ENCODE results near the gene MLLT6. TPM values are rescaled to one million over a fixed set of nuclear protein-coding genes. Genes with fewer than 3 reads are reported as not detected.
A peak's percentile ranks its signal among the peaks of the same experiment; 100 is the strongest.

Gene MLLT6
- total and polyA plus RNA-seq, 10 of the 15 experiments (the other 5 are each of a cell fraction or from before 2014, with no cell fraction given) = 4.8 to 105 (median 36.3) TPM

DNA sequence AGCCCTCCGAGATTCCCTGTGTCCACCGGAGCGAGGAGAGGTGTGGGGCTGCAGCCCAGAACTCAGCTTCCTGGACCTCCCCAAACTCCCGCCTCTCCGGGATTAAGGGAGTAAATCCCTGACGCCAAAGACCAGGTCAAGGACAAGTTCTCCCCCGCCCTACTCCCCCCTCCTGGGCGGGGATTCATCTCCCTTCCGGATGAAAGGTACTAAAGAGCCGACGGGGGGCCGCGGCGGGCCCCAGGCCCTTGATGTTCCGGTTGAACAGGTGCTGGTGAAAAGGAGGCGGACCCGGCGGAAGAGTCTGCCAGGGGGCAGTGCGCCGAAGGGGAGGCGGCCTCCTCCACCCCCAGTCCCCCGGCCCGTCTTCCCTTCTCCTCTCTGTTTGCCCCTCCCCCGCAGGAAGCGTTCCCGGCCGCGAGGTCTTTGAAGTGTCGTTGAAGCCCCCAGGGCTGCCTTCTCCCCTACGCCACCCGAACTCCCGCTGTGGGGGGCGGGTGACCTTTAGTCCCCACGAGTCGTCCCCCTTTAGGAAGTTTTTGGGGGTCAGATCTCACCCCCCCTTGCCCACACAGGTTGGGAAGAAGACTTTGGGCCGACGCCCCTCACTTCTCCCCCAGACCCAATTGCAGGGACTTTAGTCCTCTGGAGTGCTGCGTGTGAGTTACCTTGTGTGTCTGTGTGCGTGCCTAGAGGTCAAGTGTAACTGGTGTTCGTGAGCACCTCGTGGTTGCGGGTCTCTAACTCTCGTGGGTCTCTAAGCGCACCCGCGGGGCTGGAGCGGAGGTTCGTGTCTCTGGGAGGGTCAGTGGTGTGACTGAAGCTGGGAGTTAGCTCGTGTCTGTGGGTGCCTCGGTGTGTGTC, 1.1 kb upstream of the MLLT6 start (continued):
- TF ChIP-seq ZBTB4 (CRISPR knock-in tag; IDR thresholded peaks at IDR 0.05) (no peak), SRF (IDR thresholded peaks at IDR 0.05; ENCODE audit: low read depth in 2 of 2, low read length in 2 of 2) (0 out of 4 replicates have a peak, but pooled peaks of 1 of the 2 experiments have one; percentile 21), CREB1 (IDR thresholded peaks at IDR 0.05; ENCODE audit: low read depth) (no peak), TCF3 (IDR thresholded peaks at IDR 0.05; ENCODE audit: borderline replicate concordance, insufficient read depth, low read depth, low read length) (0 out of 2 replicates have a peak, but pooled peaks have one; percentile 44), HDAC6 (IDR thresholded peaks at IDR 0.05; ENCODE audit: unreplicated experiment) (no peak), BCL3 (IDR thresholded peaks at IDR 0.05; ENCODE audit: borderline replicate concordance, insufficient read depth, low read depth, low read length, poor library complexity, severe bottlenecking) (peak; percentile 64), JUND (IDR thresholded peaks at IDR 0.05; ENCODE audit: low read depth, low read length) (no peak), EED (IDR thresholded peaks at IDR 0.05; ENCODE audit: low read depth) (peak; percentile 61), CBX5 (IDR thresholded peaks at IDR 0.05; ENCODE audit: low read depth) (no peak), SMAD5 (IDR thresholded peaks at IDR 0.05; ENCODE audit: low read depth) (peak; percentile 50; the same call in 1 of the 2 replicates), HCFC1 (IDR thresholded peaks at IDR 0.05; ENCODE audit: low read length) (no peak), MLLT1 (IDR thresholded peaks at IDR 0.05) (0 out of 2 replicates have a peak, but pooled peaks have one; percentile 83), IKZF2 (IDR thresholded peaks at IDR 0.05) (peak; percentile 76 to 84), ZBED1 (IDR thresholded peaks at IDR 0.05; ENCODE audit: borderline replicate concordance) (no peak), SIN3A (IDR thresholded peaks at IDR 0.05; ENCODE audit: low read depth, low read length) (peak; percentile 74), CBFB (IDR thresholded peaks at IDR 0.05; ENCODE audit: low read depth) (peak; percentile 20; the same call in 1 of the 2 replicates), ETV6 (conservative IDR thresholded peaks at IDR 0.05 in 1 of 2, IDR thresholded peaks at IDR 0.05 in 1 of 2; ENCODE audit: borderline replicate concordance in 1 of 2, low read depth in 1 of 2) (no peak; a peak in 1 of 4 replicates), USF2 (IDR thresholded peaks at IDR 0.05; ENCODE audit: borderline replicate concordance, low read depth, low read length) (no peak), YBX1 (IDR thresholded peaks at IDR 0.05) (no peak)
